Calu3 (cell line): ENCODE measurements around the gene PLB1. TPM values are rescaled to one million over a fixed set of nuclear protein-coding genes. Genes with fewer than 3 reads are reported as not detected.

Experiments
- BruUV-seq: library from RNA; stranded (reverse); fragments of 400-500 nt; replicated peaks from 2 replicates; lab custom pipeline; 2021; lab: Mats Ljungman, UMichigan
- CTCF ChIA-PET: fragments of 300-600 bp; sonication (Branson Sonifier 250); formaldehyde crosslinking; loops from one replicate; lab custom pipeline; 2022; ENCODE audit warnings: antibody characterized with exemption; lab: Charles Lee
- DNase-seq: peaks from one replicate; pipeline ENCODE4 v3.0.0; 2022
- H3K27ac Mint-ChIP-seq: one replicate; pipeline ENCODE4 v1.8.0; 2022; ENCODE audit warnings: mixed read lengths; ENCODE audit not compliant: unreplicated experiment
- H3K27me3 Mint-ChIP-seq: one replicate; pipeline ENCODE4 v1.8.0; 2022; ENCODE audit warnings: mixed read lengths; ENCODE audit not compliant: unreplicated experiment
- H3K36me3 Mint-ChIP-seq: one replicate; pipeline ENCODE4 v1.8.0; 2022; ENCODE audit warnings: mild to moderate bottlenecking, moderate library complexity, mixed read lengths; ENCODE audit not compliant: insufficient read depth, unreplicated experiment
- H3K4me1 Mint-ChIP-seq: one replicate; pipeline ENCODE4 v1.8.0; 2022; ENCODE audit warnings: mild to moderate bottlenecking, low read depth, mixed read lengths; ENCODE audit not compliant: unreplicated experiment
- H3K4me3 Mint-ChIP-seq: one replicate; pipeline ENCODE4 v1.8.0; 2022; ENCODE audit warnings: mild to moderate bottlenecking, low read depth, moderate library complexity, mixed read lengths; ENCODE audit not compliant: unreplicated experiment
- H3K9me3 Mint-ChIP-seq: one replicate; pipeline ENCODE4 v1.8.0; 2022; ENCODE audit warnings: low read depth, mixed read lengths; ENCODE audit not compliant: unreplicated experiment
- intact Hi-C: fragments of 100-400 bp; cut with micrococcal nuclease; formaldehyde crosslinking; loops from one replicate; pipeline ENCODE4 v1.10.0; 2022; ENCODE audit not compliant: unreplicated experiment
- total RNA-seq: library from RNA; stranded (reverse); gene quantifications from 2 replicates; pipeline ENCODE4 v1.2.3, GENCODE V29; 2022
- TF ChIP-seq, protein P1 (sequence below): fragments of 200-600 bp; IDR thresholded peaks from one replicate; pipeline ENCODE4 v1.8.0; 2022; ENCODE audit warnings: antibody characterized with exemption; ENCODE audit not compliant: unreplicated experiment

PLB1 gene
- total RNA-seq, 1 experiment from 2014 or later = 1.6 TPM

DNA sequence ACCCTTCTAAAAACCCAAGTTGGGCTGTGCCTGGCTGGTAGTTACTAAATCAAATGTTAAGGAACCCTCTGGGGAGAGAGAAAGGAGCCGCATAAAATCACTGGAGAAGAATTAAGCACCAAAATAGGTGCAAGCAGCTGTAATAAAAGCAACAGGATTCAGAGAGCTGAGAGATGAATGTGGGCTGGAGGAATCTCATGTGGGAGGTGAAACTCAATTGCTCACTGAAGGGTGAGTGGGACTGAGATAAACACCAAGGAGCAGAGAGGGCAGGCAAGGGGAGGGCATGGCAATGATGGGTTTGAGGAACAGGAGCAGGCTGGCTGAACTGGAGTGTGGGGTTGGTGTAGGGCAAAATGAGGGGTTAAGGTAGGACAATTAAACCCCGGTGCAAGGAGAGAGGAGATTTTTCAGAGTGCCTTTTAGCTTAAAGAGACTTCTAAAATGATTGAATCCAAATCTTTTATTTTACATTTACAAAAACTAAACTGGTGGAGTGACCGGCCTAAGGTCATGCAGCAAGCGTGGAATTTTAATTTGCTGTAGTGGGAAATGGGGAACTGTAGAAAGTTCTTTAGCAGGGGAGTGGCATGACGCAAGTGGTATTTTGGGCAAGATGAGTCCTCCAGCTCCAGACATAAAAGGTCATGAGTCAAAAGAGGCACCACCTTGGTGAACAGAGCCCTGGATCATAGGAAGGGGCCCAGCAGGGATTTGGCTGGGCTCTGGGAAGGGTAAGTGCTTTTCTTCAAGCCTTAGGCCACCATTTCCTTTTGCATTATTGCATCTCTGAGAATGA lies 10.5 kb downstream of the PLB1 start:
- BruUV-seq = no TSS peak
- Mint-ChIP-seq H3K36me3 (no peaks in the 10 kb centered on the region), H3K27me3 (no peaks in the 10 kb centered on the region), H3K9me3 (no peaks in the 10 kb centered on the region), H3K4me3 (no peak overlapping the region), H3K27ac (no peak overlapping the region), H3K4me1 (peaks cover 15% of the 10 kb centered on the region)
- CTCF ChIA-PET = no interaction called here
- TF ChIP-seq, protein P1, sequence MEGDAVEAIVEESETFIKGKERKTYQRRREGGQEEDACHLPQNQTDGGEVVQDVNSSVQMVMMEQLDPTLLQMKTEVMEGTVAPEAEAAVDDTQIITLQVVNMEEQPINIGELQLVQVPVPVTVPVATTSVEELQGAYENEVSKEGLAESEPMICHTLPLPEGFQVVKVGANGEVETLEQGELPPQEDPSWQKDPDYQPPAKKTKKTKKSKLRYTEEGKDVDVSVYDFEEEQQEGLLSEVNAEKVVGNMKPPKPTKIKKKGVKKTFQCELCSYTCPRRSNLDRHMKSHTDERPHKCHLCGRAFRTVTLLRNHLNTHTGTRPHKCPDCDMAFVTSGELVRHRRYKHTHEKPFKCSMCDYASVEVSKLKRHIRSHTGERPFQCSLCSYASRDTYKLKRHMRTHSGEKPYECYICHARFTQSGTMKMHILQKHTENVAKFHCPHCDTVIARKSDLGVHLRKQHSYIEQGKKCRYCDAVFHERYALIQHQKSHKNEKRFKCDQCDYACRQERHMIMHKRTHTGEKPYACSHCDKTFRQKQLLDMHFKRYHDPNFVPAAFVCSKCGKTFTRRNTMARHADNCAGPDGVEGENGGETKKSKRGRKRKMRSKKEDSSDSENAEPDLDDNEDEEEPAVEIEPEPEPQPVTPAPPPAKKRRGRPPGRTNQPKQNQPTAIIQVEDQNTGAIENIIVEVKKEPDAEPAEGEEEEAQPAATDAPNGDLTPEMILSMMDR = no peak
- DNase-seq = no peak
- intact Hi-C loops = no loop called here

DNA sequence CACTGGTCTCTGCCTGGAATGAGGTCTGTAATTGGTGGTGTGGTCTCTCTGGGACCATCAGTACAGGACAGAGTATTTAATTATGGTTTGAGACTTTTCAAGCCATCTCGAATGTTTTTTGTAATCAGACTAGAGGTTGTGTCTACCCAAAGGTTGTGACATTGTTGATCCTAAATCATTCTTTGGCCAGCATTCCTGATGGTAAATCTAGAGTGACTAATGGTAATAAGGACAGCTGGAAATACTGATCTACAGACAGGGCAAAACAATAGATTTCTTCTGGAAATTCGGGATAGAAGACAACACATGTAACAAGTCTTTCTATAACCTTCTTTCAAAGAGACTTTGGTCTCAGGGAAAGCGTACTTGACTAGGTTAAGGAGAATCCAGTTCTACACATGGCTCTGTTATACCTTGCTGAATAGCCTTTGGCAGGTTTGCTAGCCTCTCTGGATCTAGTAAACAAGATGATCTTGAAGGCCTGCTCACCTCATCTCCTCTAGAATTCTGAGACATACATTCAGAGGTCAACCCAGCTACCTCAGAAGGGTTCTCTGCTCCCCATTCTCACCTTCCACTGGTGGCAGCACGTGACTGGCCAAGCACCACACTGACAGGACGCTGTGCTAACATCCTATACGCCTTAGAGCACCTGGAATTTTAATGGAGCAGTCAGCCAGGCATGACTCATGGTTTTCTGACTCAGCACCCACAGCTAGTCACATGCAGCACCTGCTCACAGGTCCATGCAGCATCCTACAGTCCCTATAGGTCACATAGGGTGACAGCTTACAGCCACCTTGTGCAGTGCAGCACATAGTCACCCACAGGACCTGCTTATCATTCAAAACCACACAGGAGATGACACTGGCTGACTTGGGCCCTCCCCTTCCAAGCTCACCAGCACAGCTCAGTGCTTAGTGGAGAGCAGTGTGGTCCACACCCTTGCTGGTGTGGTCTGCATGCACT lies 12.2 kb downstream of the PLB1 start:
- Mint-ChIP-seq H3K27ac (no peak overlapping the region), H3K9me3 (peaks cover 3% of the 10 kb centered on the region), H3K4me1 (peaks cover 15% of the 10 kb centered on the region), H3K27me3 (peaks cover 7% of the 10 kb centered on the region), H3K36me3 (no peaks in the 10 kb centered on the region), H3K4me3 (no peak overlapping the region)
- CTCF ChIA-PET = no interaction called here
- peak; percentile 62 for DNase-seq
- TF ChIP-seq, protein P1 = no peak
- intact Hi-C loops = no loop called here
- no TSS peak for BruUV-seq

DNA sequence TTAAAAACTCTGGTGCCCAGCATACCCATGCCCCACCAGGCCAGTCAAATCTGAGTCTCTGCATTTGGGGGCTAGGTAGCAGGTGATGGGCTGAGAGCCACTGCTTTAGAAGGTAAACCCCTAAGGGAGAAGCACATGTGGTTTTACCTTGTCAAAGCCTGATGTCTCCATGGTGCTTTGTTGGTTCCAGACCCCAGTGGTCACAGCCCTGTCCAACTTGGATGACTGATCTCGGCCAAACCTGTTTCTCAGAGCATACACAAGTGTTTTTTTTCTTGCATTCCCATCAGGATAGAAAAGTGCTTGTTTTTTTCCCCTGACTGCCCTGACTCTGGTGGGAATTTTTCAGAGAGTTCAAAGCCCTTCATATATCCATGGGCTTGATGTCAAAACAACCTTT lies 13.5 kb downstream of the PLB1 start:
- peaks cover 3% of the 10 kb centered on the region for H3K9me3 Mint-ChIP-seq
- BruUV-seq = no TSS peak
- intact Hi-C loops = no loop called here
- H3K4me3 Mint-ChIP-seq = no peak overlapping the region
- CTCF ChIA-PET = no interaction called here
- no peak overlapping the region for H3K27ac Mint-ChIP-seq
- peaks cover 15% of the 10 kb centered on the region for H3K4me1 Mint-ChIP-seq
- H3K36me3 Mint-ChIP-seq = no peaks in the 10 kb centered on the region
- TF ChIP-seq, protein P1 = no peak
- DNase-seq = no peak
- H3K27me3 Mint-ChIP-seq = peaks cover 13% of the 10 kb centered on the region

DNA sequence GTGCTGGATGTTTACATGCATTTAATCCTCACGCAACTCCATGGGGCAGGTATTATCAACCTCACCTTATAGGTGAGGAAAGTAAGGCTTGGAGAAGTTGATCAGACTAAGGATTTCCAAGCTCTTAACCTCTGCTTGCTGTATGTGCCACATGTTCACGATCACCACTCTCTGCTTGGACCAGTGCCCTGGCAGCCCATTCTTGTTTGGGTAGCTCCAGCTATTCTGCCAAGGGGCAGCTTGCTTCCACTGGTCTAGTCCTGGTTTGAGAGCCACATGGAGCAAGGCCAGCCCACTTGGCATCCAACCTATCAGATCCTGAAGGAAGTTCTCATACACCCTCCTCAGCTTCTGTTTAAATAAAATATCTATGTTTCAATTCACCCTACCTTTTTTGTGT lies 14.3 kb downstream of the PLB1 start:
- Mint-ChIP-seq H3K4me3 (no peak overlapping the region), H3K36me3 (no peaks in the 10 kb centered on the region), H3K9me3 (peaks cover 3% of the 10 kb centered on the region), H3K27me3 (peaks cover 13% of the 10 kb centered on the region), H3K4me1 (peaks cover 15% of the 10 kb centered on the region), H3K27ac (no peak overlapping the region)
- TF ChIP-seq, protein P1 = no peak
- no peak for DNase-seq
- intact Hi-C loops = no loop called here
- CTCF ChIA-PET = interaction anchor here (0.7 kb wide), 1 partner anchor 11 kb away, joined by 5 read pairs; no protein-coding TSS in a partner anchor
- no TSS peak for BruUV-seq
